Measurements from ENCODE around the gene DNAAF5.

GRCh38 chr7:714251-714671 lies 12.2 kb upstream of the DNAAF5 start:
- TF ChIP-seq CTCF (IDR thresholded peaks at IDR 0.05) (no peak), POLR2A (IDR thresholded peaks at IDR 0.05) (no peak), POLR2AphosphoS5 (IDR thresholded peaks at IDR 0.05) (no peak)
